HepG2 (cell line): Measurements from ENCODE around the gene IRAK3. TPM values are rescaled to one million over a fixed set of nuclear protein-coding genes. Genes with fewer than 3 reads are reported as not detected.

Experiments
- ATF1 ChIP-seq: IDR thresholded peaks from 2 replicates; pipeline ENCODE4 v1.6.1; 2016; ENCODE audit warnings: mild to moderate bottlenecking, control low read depth
- ATF2 ChIP-seq: sonication (generic); formaldehyde crosslinking; IDR thresholded peaks from 2 replicates; pipeline ENCODE4 v1.4.0; 2020; ENCODE audit warnings: missing genetic modification reagents
- ELF4 ChIP-seq: sonication (generic); formaldehyde crosslinking; IDR thresholded peaks from 2 replicates; pipeline ENCODE4 v1.5.0; 2020; ENCODE audit warnings: missing genetic modification reagents, mild to moderate bottlenecking, moderate library complexity, borderline replicate concordance
- JUND ChIP-seq: sonication (generic); formaldehyde crosslinking; IDR thresholded peaks from 2 replicates; pipeline ENCODE4 v1.8.0; 2022; ENCODE audit warnings: mild to moderate bottlenecking, missing genetic modification reagents
- LCORL ChIP-seq, 2 experiments: fragments of 450-650 bp in 1 of 2; sonication (generic) in 1 of 2; formaldehyde crosslinking in 1 of 2; IDR thresholded peaks; 2 replicates each; pipeline versions ENCODE4 v1.5.0 to v1.6.1; 2017 to 2020; ENCODE audit warnings: antibody characterized with exemption in 1 of 2, missing genetic modification reagents in 1 of 2
- MAFF ChIP-seq: IDR thresholded peaks from 2 replicates; pipeline ENCODE4 v1.6.1; 2011; ENCODE audit warnings: low read depth, low read length, improper control_type of control experiment
- NONO ChIP-seq, 2 experiments: fragments of 450-650 bp in 1 of 2; sonication (generic) in 1 of 2; formaldehyde crosslinking in 1 of 2; IDR thresholded peaks in 1 of 2; conservative IDR thresholded peaks in 1 of 2; 2 replicates each; pipeline versions ENCODE4 v1.6.1 to v1.8.0; 2017 to 2022; ENCODE audit warnings: mild to moderate bottlenecking in 1 of 2, missing genetic modification reagents in 1 of 2, moderate library complexity in 1 of 2
- NR2F2 ChIP-seq: IDR thresholded peaks from 2 replicates; pipeline ENCODE4 v1.6.1; 2012; ENCODE audit warnings: low read depth, inconsistent platforms, borderline replicate concordance
- RARA ChIP-seq: IDR thresholded peaks from 2 replicates; pipeline ENCODE4 v1.6.1; 2016; ENCODE audit warnings: missing genetic modification reagents, missing compliant biosample characterization
- RCOR2 ChIP-seq: IDR thresholded peaks from 2 replicates; pipeline ENCODE4 v1.6.1; 2016; ENCODE audit warnings: missing biosample characterization, missing genetic modification reagents
- SNAI1 ChIP-seq: sonication (generic); formaldehyde crosslinking; IDR thresholded peaks from 2 replicates; pipeline ENCODE4 v1.5.0; 2020; ENCODE audit warnings: mild to moderate bottlenecking, missing genetic modification reagents, borderline replicate concordance
- SOX5 ChIP-seq: IDR thresholded peaks from 2 replicates; pipeline ENCODE4 v1.6.1; 2016; ENCODE audit warnings: borderline replicate concordance
- SP4 ChIP-seq: sonication (generic); formaldehyde crosslinking; IDR thresholded peaks from 2 replicates; pipeline ENCODE4 v1.8.1; 2023; ENCODE audit warnings: mild to moderate bottlenecking, missing genetic modification reagents
- SRY ChIP-seq: sonication (generic); formaldehyde crosslinking; IDR thresholded peaks from 2 replicates; pipeline ENCODE4 v1.8.0; 2022; ENCODE audit warnings: mild to moderate bottlenecking, missing genetic modification reagents
- TOE1 ChIP-seq: sonication (generic); formaldehyde crosslinking; IDR thresholded peaks from 2 replicates; pipeline ENCODE4 v1.4.0; 2020; ENCODE audit warnings: mild to moderate bottlenecking, missing genetic modification reagents
- ZNF747 ChIP-seq: sonication (generic); formaldehyde crosslinking; IDR thresholded peaks from 2 replicates; pipeline ENCODE4 v1.8.1; 2023; ENCODE audit warnings: missing genetic modification reagents, mild to moderate bottlenecking, borderline replicate concordance
- ZNF784 ChIP-seq: sonication (generic); formaldehyde crosslinking; IDR thresholded peaks from 2 replicates; pipeline ENCODE4 v1.5.1; 2020; ENCODE audit warnings: missing genetic modification reagents, mild to moderate bottlenecking, borderline replicate concordance
- polyA plus RNA-seq, 8 experiments: library from polyadenylated mRNA; depleted of rRNA in 3 of 8; stranded (reverse) in 7 of 8; unstranded in 1 of 8; fragments of >200 nt; fragmentation: Illumina TruSeq in 4 of 8; extraction: Trizol in 4 of 8; gene quantifications; 2 replicates each; pipeline versions ENCODE4 v1.2.1 to v1.2.3, GENCODE V29; 2011 to 2016; ENCODE audit warnings: low read depth in 4 of 8, missing spikeins in 1 of 8, mixed read lengths in 1 of 8; ENCODE audit not compliant: insufficient read depth in 1 of 8
- total RNA-seq, 5 experiments: library from RNA; depleted of rRNA; stranded (reverse); fragments of >200 nt; fragmentation: Illumina TruSeq; extraction: Trizol; gene quantifications; 2 replicates each; pipeline ENCODE4 v1.2.3, GENCODE V29; 2016; ENCODE audit warnings: low read depth in 1 of 5
- TF ChIP-seq, protein P1 (sequence below): sonication (generic); formaldehyde crosslinking; IDR thresholded peaks from 2 replicates; pipeline ENCODE4 v1.4.0; 2020; ENCODE audit warnings: missing genetic modification reagents, borderline replicate concordance
- TF ChIP-seq, protein P2 (sequence below): sonication (generic); formaldehyde crosslinking; IDR thresholded peaks from 2 replicates; pipeline ENCODE4 v1.4.0; 2020; ENCODE audit warnings: missing genetic modification reagents

The IRAK3 gene
- total and polyA plus RNA-seq, 2 of the 13 experiments (the other 11 are each of a cell fraction or from before 2014, with no cell fraction given), result 0.01 TPM; not detected in 1

DNA sequence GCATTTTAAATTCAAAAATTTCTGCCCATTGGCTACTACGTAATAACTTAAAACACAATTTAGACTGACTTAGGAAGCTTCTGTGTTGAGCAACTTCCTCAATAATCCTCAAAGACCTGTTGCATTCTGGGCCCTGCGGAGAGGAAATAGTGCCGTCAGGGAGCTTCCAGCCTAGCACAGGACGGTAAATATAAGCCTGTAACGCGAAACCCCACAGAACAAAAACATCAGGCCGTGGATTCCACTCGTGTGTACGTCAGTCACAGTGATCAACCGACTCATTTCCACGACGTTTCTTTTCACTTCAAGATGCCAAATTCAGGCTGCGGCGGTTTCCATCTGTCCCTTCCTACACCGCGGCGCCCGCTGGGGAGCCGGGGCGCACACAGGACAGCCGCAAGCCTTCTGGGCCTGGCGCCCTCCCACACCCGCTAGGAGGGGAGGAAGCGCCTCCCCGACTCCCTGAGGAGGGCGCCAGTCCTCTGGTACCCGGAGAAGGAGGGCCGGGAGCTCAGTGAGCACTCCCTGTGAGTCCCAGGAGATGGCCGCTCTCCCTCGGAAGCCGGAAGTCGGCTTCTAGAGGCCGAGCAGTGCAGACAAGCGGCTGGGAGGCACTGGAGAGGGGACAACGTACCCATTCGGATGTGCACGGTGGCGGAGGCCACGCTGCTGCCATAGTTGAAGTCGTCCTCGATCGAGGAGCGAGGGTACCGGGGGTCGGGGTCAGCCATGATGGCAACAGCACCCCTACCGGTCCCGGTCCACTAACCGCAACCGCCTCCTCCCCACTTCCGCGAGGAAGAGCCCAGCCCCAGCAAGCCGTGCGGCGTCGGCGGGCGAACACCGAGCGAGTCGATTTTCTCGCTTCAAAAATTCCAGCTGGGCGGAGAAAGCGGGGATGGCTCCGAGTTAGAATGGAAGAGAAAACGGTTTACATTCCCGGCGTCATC lies 19.5 kb upstream of the IRAK3 start, which contains the start of gene TMBIM4 (continued):
- TF ChIP-seq, protein P1, sequence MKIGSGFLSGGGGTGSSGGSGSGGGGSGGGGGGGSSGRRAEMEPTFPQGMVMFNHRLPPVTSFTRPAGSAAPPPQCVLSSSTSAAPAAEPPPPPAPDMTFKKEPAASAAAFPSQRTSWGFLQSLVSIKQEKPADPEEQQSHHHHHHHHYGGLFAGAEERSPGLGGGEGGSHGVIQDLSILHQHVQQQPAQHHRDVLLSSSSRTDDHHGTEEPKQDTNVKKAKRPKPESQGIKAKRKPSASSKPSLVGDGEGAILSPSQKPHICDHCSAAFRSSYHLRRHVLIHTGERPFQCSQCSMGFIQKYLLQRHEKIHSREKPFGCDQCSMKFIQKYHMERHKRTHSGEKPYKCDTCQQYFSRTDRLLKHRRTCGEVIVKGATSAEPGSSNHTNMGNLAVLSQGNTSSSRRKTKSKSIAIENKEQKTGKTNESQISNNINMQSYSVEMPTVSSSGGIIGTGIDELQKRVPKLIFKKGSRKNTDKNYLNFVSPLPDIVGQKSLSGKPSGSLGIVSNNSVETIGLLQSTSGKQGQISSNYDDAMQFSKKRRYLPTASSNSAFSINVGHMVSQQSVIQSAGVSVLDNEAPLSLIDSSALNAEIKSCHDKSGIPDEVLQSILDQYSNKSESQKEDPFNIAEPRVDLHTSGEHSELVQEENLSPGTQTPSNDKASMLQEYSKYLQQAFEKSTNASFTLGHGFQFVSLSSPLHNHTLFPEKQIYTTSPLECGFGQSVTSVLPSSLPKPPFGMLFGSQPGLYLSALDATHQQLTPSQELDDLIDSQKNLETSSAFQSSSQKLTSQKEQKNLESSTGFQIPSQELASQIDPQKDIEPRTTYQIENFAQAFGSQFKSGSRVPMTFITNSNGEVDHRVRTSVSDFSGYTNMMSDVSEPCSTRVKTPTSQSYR (CRISPR knock-in tag), result 0 out of 2 replicates have a peak, but pooled peaks have one; percentile 31
- TF ChIP-seq RCOR2 (CRISPR knock-in tag) (peak; percentile 46), SP4 (CRISPR knock-in tag) (peak; percentile 45; the same call in 1 of the 2 replicates), NR2F2 (no peak), ATF1 (peak; percentile 20), SNAI1 (CRISPR knock-in tag) (no peak), SRY (CRISPR knock-in tag) (peak; percentile 35; the same call in 1 of the 2 replicates), RARA (CRISPR knock-in tag) (no peak), NONO (IDR thresholded peaks at IDR 0.05) (no peak), NONO (CRISPR knock-in tag; conservative IDR thresholded peaks at IDR 0.05) (peak; percentile 77), ZNF747 (CRISPR knock-in tag) (peak; percentile 63; the same call in 1 of the 2 replicates), MAFF (no peak), ZNF784 (CRISPR knock-in tag) (no peak; the same call in 1 of the 2 replicates), JUND (CRISPR knock-in tag) (no peak), ELF4 (peak; percentile 96), TOE1 (CRISPR knock-in tag) (no peak), LCORL (IDR thresholded peaks at IDR 0.05) (no peak), LCORL (CRISPR knock-in tag; IDR thresholded peaks at IDR 0.05) (peak; percentile 73; the same call in 1 of the 2 replicates), ATF2 (peak; percentile 12; the same call in 1 of the 2 replicates), SOX5 (peak; percentile 40)
- TF ChIP-seq, protein P2, sequence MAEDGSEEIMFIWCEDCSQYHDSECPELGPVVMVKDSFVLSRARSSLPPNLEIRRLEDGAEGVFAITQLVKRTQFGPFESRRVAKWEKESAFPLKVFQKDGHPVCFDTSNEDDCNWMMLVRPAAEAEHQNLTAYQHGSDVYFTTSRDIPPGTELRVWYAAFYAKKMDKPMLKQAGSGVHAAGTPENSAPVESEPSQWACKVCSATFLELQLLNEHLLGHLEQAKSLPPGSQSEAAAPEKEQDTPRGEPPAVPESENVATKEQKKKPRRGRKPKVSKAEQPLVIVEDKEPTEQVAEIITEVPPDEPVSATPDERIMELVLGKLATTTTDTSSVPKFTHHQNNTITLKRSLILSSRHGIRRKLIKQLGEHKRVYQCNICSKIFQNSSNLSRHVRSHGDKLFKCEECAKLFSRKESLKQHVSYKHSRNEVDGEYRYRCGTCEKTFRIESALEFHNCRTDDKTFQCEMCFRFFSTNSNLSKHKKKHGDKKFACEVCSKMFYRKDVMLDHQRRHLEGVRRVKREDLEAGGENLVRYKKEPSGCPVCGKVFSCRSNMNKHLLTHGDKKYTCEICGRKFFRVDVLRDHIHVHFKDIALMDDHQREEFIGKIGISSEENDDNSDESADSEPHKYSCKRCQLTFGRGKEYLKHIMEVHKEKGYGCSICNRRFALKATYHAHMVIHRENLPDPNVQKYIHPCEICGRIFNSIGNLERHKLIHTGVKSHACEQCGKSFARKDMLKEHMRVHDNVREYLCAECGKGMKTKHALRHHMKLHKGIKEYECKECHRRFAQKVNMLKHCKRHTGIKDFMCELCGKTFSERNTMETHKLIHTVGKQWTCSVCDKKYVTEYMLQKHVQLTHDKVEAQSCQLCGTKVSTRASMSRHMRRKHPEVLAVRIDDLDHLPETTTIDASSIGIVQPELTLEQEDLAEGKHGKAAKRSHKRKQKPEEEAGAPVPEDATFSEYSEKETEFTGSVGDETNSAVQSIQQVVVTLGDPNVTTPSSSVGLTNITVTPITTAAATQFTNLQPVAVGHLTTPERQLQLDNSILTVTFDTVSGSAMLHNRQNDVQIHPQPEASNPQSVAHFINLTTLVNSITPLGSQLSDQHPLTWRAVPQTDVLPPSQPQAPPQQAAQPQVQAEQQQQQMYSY (CRISPR knock-in tag), result 0 out of 2 replicates have a peak, but pooled peaks have one; percentile 52
